Endothelial cell of umbilical vein (primary cell): ENCODE results near the gene TNFRSF1B. TPM values are rescaled to one million over a fixed set of nuclear protein-coding genes. Genes with fewer than 3 reads are reported as not detected.
"Not testable (repeated sequence)": the region's sequence is repeated elsewhere in the genome, so short reads cannot be mapped to it uniquely, and the experiment has no call there.

Experiments used
- BruUV-seq: library from RNA; stranded (reverse); fragments of 400-500 nt; replicated peaks from 2 replicates; lab custom pipeline; 2021; lab: Mats Ljungman, UMichigan
- CTCF ChIA-PET: fragments of 300-600, 350-600 bp; sonication (Branson Sonifier 250); formaldehyde crosslinking; loops from one replicate; lab custom pipeline; 2021; ENCODE audit warnings: antibody characterized with exemption, inconsistent platforms; lab: Charles Lee
- POLR2A ChIA-PET: fragments of 300-600, 350-600 bp; sonication (Branson Sonifier 250); formaldehyde crosslinking; loops from one replicate; lab custom pipeline; 2021; ENCODE audit warnings: antibody characterized with exemption, inconsistent platforms; lab: Charles Lee
- DNase-seq: peaks from one replicate; pipeline ENCODE4 v3.0.0-alpha.2; 2011; ENCODE audit warnings: low read depth, low spot score
- FAIRE-seq: peaks from 2 replicates; lab custom pipeline; 2011; peaks lifted over from hg19 to GRCh38; lab: Jason Lieb, UNC
- H2AFZ ChIP-seq: 2 replicates; pipeline ENCODE4 v1.6.0; 2012; ENCODE audit warnings: low read depth, low read length, control low read depth, inconsistent platforms
- H3K27ac ChIP-seq: 2 replicates; pipeline ENCODE4 v1.5.1; 2011; ENCODE audit warnings: low read depth, mild to moderate bottlenecking, control low read depth, low read length, moderate library complexity; ENCODE audit not compliant: insufficient read depth
- H3K27me3 ChIP-seq, 2 experiments: 2 replicates each; pipeline versions ENCODE4 v1.6.0 to v1.6.1; 2011; ENCODE audit warnings: low read length in 2 of 2, mixed read lengths in 1 of 2; ENCODE audit not compliant: control insufficient read depth in 2 of 2, insufficient read depth in 2 of 2
- H3K36me3 ChIP-seq, 2 experiments: 2 replicates in 1 of 2; 3 replicates in 1 of 2; pipeline ENCODE4 v1.5.1; 2011; ENCODE audit warnings: low read length in 2 of 2, mild to moderate bottlenecking in 1 of 2, moderate library complexity in 1 of 2; ENCODE audit not compliant: control insufficient read depth in 2 of 2, insufficient read depth in 2 of 2; ENCODE audit errors: extremely low read depth in 1 of 2
- H3K4me1 ChIP-seq: 3 replicates; pipeline ENCODE4 v1.5.1; 2011; ENCODE audit warnings: mild to moderate bottlenecking, low read length; ENCODE audit not compliant: control insufficient read depth, insufficient read depth; ENCODE audit errors: extremely low read depth
- H3K4me2 ChIP-seq: 2 replicates; pipeline ENCODE4 v1.6.1; 2011; ENCODE audit warnings: low read length, control low read depth, mixed read lengths; ENCODE audit not compliant: insufficient read depth
- H3K4me3 ChIP-seq, 3 experiments: fragments of 200-600 bp in 1 of 3; sonication (generic), shearing (Covaris generic) in 1 of 3; replicated peaks in 1 of 3; 2 replicates each; pipeline ENCODE4 v1.5.1; 2011 to 2016; ENCODE audit warnings: control low read depth in 3 of 3, low read length in 3 of 3, mild to moderate bottlenecking in 2 of 3, inconsistent platforms in 1 of 3, low read depth in 1 of 3, moderate library complexity in 1 of 3; ENCODE audit not compliant: insufficient read depth in 1 of 3
- H3K79me2 ChIP-seq: 2 replicates; pipeline ENCODE4 v1.6.0; 2012; ENCODE audit warnings: low read length, inconsistent platforms; ENCODE audit not compliant: control insufficient read depth, insufficient read depth
- H3K9ac ChIP-seq: replicated peaks from 2 replicates; pipeline ENCODE3; 2011; ENCODE audit warnings: low read length, control low read depth; ENCODE audit not compliant: insufficient read depth; ENCODE audit errors: extremely low read depth
- H3K9me1 ChIP-seq: replicated peaks from 3 replicates; pipeline ENCODE4 v1.6.0; 2011; ENCODE audit warnings: mild to moderate bottlenecking, low read length; ENCODE audit not compliant: control insufficient read depth, insufficient read depth; ENCODE audit errors: extremely low read depth
- H3K9me3 ChIP-seq: replicated peaks from 2 replicates; pipeline ENCODE4 v1.5.1; 2012; ENCODE audit warnings: low read length, inconsistent platforms; ENCODE audit not compliant: control insufficient read depth, insufficient read depth
- H4K20me1 ChIP-seq: replicated peaks from 2 replicates; pipeline ENCODE3; 2011; ENCODE audit warnings: mild to moderate bottlenecking, low read length; ENCODE audit not compliant: control insufficient read depth, insufficient read depth; ENCODE audit errors: extremely low read depth
- EZH2 ChIP-seq: IDR thresholded peaks from 2 replicates; pipeline ENCODE4 v1.6.1; 2012; ENCODE audit warnings: borderline replicate concordance, low read depth, mild to moderate bottlenecking, moderate library complexity, low read length, inconsistent platforms; ENCODE audit not compliant: severe bottlenecking
- JUN ChIP-seq: IDR thresholded peaks from 2 replicates; pipeline ENCODE4 v1.6.1; 2011; ENCODE audit warnings: borderline replicate concordance, low read depth; ENCODE audit not compliant: insufficient read length, insufficient read depth
- POLR2A ChIP-seq: IDR thresholded peaks from 2 replicates; pipeline ENCODE4 v1.6.1; 2012; ENCODE audit warnings: low read depth, mild to moderate bottlenecking, control low read depth, low read length
- dilution Hi-C: fragments of 300-500 bp; cut with MboI; formaldehyde crosslinking; loops from one replicate; pipeline ENCODE4 v1.15.0; 2019; ENCODE audit warnings: low sequenced_read_pairs; ENCODE audit not compliant: extremely low pct_ligation_motif_present
- intact Hi-C: fragments of 100-400 bp; cut with micrococcal nuclease; formaldehyde crosslinking; loops from one replicate; pipeline ENCODE4 v1.10.0; 2022
- polyA plus RNA-seq, 4 experiments: library from polyadenylated mRNA; depleted of rRNA in 3 of 4; stranded (reverse) in 3 of 4; unstranded in 1 of 4; fragments of >200 nt; gene quantifications; 2 replicates each; pipeline versions ENCODE4 v1.2.1 to v1.2.3, GENCODE V29; 2011 to 2012; ENCODE audit warnings: missing spikeins in 1 of 4
- total RNA-seq: library from RNA; stranded (reverse); gene quantifications from 2 replicates; pipeline ENCODE4 v1.2.3, GENCODE V29; 2021

The TNFRSF1B gene
- total and polyA plus RNA-seq, 2 donors (not counting 3 experiments of a cell fraction or from before 2014, with no cell fraction given), result 53.6 to 65.9 TPM

DNA sequence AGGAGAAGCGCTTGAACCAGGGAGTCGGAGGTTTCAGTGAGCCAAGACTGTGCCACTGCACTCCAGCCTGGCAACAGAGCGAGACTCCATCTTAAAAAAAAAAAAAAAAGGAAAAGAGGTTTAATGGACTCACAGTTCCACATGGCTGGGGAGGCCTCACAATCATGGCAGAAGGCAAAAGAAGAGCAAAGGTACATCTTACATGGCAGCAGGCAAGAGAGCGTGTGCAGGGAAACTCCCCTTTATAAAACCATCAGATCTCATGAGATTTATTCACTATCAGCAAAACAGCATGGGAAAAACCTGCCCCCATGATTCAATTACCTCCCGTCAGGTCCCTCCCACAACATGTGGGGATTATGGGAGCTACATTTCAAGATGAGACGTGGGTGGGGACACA lies 57.3 kb downstream of the TNFRSF1B start:
- BruUV-seq, H3K36me3 ChIP-seq, CTCF ChIA-PET, intact Hi-C loops, H3K4me3 ChIP-seq, H3K27ac ChIP-seq, H3K79me2 ChIP-seq, H3K27me3 ChIP-seq, H2AFZ ChIP-seq, POLR2A ChIA-PET, H3K4me1 ChIP-seq, H3K4me2 ChIP-seq, H3K9ac ChIP-seq, H3K9me3 ChIP-seq, FAIRE-seq, H3K9me1 ChIP-seq, H4K20me1 ChIP-seq, dilution Hi-C loops, DNase-seq: not testable (repeated sequence)

DNA sequence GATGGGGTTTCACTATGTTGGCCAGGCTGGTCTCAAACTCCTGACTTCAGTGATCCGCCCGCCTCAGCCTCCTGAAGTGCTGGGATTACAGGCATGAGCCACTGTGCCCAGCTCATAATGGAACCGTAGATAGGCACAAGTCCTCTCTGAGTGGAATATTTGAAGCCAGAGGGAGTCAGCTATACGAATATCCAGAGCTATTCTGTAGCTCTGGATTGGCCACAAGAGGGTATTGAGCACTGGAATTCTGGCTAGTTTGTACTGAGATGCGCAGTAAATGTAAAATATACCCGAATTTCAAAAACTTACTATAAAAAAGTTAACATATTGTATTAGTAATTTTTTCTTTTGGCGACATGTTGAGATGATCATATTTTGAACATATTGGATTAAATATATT lies 62.2 kb downstream of the TNFRSF1B start:
- Histone ChIP-seq H3K9ac (no peak overlapping the region), H2AFZ (no peak overlapping the region), H3K9me1 (no peaks in the 10 kb centered on the region), H4K20me1 (no peaks in the 10 kb centered on the region), H3K4me3 (no peak overlapping the region), H3K27me3 (no peaks in the 10 kb centered on the region), H3K4me2 (no peak overlapping the region), H3K79me2 (peaks cover 16% of the 10 kb centered on the region), H3K4me1 (peaks cover 6% of the 10 kb centered on the region), H3K36me3 (no peaks in the 10 kb centered on the region), H3K27ac (no peak overlapping the region), H3K9me3 (no peaks in the 10 kb centered on the region)
- intact Hi-C loops, result no loop called here
- DNase-seq (no peak), FAIRE-seq (no peak)
- no TSS peak for BruUV-seq
- ChIA-PET POLR2A (no interaction called here), CTCF (interaction anchor here (0.6 to 3.5 kb wide), 8 partner anchors 9 to 430 kb away, joined by 3 to 24 read pairs (median 4); no protein-coding TSS in a partner anchor)
- dilution Hi-C loops, result no loop called here
- no peak for TF ChIP-seq JUN
- TF ChIP-seq EZH2, result no peak
- TF ChIP-seq POLR2A, result no peak
